ENCODE measurements around the gene ZNF850.
"Not testable (repeated sequence)": the region's sequence is repeated elsewhere in the genome, so short reads cannot be mapped to it uniquely, and the experiment has no call there.

DNA sequence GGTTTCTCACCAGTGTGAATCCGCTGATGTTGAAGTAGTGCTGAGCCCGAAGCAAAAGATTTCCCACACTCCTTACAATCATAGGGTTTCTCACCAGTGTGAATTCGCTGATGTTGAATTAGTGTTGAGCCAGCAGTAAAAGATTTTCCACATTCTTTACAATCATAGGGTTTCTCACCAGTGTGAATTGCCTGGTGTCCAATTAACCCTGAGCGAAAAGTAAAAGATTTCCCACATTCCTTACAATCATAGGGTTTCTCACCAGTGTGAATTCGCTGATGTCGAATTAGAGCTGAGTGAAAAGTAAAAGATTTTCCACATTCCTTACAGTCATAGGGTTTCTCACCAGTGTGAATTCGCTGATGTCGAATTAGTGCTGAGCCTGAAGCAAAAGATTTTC is 23.0 kb downstream of the ZNF850 start:
- TF ChIP-seq CTCF, POLR2A (IDR thresholded peaks at IDR 0.05): not testable (repeated sequence)

Measured in heart left ventricle (tissue), 13 donors.